Peyer's patch (tissue), 4 donors: Measurements from ENCODE around the gene IP6K1. TPM values are rescaled to one million over a fixed set of nuclear protein-coding genes. Genes with fewer than 3 reads are reported as not detected.

Experiments used
- DNase-seq, 3 donors: peaks; one replicate each; pipeline ENCODE4 v3.0.0-alpha.2; 2017 to 2019
- H3K27ac ChIP-seq, 4 donors: fragments of 200-600 bp; sonication (generic); one replicate each; pipeline ENCODE4 v1.5.1; 2016 to 2019
- H3K27me3 ChIP-seq, 2 donors: fragments of 200-600 bp; sonication (generic); one replicate each; pipeline ENCODE4 v1.5.1; 2019
- H3K36me3 ChIP-seq, 3 donors: fragments of 200-600 bp; sonication (generic); one replicate each; pipeline ENCODE4 v1.5.1; 2016 to 2019
- H3K4me1 ChIP-seq, 4 donors: fragments of 200-600 bp; sonication (generic); one replicate each; pipeline ENCODE4 v1.5.1; 2016 to 2019
- H3K4me3 ChIP-seq, 4 donors: fragments of 200-600 bp; sonication (generic); 1 replicate in 3 of 4; 2 replicates in 1 of 4; pipeline ENCODE4 v1.5.1; 2016 to 2019; ENCODE audit warnings: mild to moderate bottlenecking in 1 of 4
- H3K9me3 ChIP-seq, 4 donors: fragments of 200-600 bp; sonication (generic); one replicate each; pipeline ENCODE4 v1.5.1; 2016 to 2019; ENCODE audit warnings: mild to moderate bottlenecking in 1 of 4
- CTCF ChIP-seq, 6 experiments: fragments of 450-650 bp in 4 of 6; fragments of 200-600 bp in 2 of 6; sonication (generic) in 1 of 6; IDR thresholded peaks; one replicate each; pipeline ENCODE4 v1.5.1; 2017 to 2019; ENCODE audit warnings: antibody characterized with exemption in 6 of 6, mild to moderate bottlenecking in 3 of 6, moderate library complexity in 1 of 6
- POLR2A ChIP-seq, 2 donors: fragments of 450-650 bp; IDR thresholded peaks; one replicate each; pipeline ENCODE4 v1.5.1; 2017; ENCODE audit warnings: antibody characterized with exemption in 2 of 2, mild to moderate bottlenecking in 2 of 2, moderate library complexity in 2 of 2
- total RNA-seq, 4 donors: library from RNA; depleted of rRNA; stranded (reverse); fragments of >200 nt; gene quantifications; one replicate each; pipeline ENCODE4 v1.1.0, GENCODE V29; 2016

Gene IP6K1
- total RNA-seq, 4 donors from 2014 or later = 30.6 to 56.1 (median 46.8) TPM

DNA sequence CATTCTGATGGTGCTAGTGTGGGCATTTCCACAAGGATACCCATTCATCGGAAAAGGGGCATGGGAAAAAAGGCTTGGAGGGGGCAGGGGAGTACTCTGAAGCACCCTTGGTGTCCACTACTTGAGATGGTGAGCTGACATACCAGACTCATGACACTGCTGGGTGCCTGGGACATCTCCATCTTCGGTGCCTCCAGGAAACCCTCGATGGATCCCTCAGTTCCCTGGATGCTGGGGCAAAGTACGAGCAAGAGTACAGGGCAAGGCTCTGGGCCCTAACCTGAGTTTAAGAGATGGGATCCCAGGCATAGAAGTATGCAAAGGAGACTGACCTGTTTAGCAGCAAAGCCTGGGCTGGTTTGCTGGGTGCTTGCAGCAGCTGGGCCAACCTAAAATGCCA, 5.2 kb upstream of the IP6K1 start:
- no peaks in the 10 kb centered on the region for H3K36me3 ChIP-seq
- H3K9me3 ChIP-seq = no peaks in the 10 kb centered on the region
- no peak overlapping the region for H3K27ac ChIP-seq
- no peak overlapping the region for H3K4me3 ChIP-seq
- DNase-seq = peak in 1 of 3 donors; percentile 17
- no peaks in the 10 kb centered on the region for H3K27me3 ChIP-seq
- TF ChIP-seq POLR2A (IDR thresholded peaks at IDR 0.05) (no peak), CTCF (IDR thresholded peaks at IDR 0.05) (no peak)
- H3K4me1 ChIP-seq = peaks cover 3 to 8% (median 7%) of the 10 kb centered on the region in 4 donors

GRCh38 chr3:49790626-49791411, 4.5 kb upstream of the IP6K1 start:
- Histone ChIP-seq H3K27ac (no peak overlapping the region), H3K4me3 (no peak overlapping the region), H3K36me3 (no peaks in the 10 kb centered on the region), H3K4me1 (peaks cover 3 to 8% (median 7%) of the 10 kb centered on the region in 4 donors), H3K27me3 (no peaks in the 10 kb centered on the region), H3K9me3 (no peaks in the 10 kb centered on the region)
- no peak for DNase-seq
- TF ChIP-seq CTCF (IDR thresholded peaks at IDR 0.05) (no peak), POLR2A (IDR thresholded peaks at IDR 0.05) (no peak)

- Histone ChIP-seq H3K36me3 (peaks cover 0 to 3% (median 0%) of the 10 kb centered on the region in 3 donors), H3K27me3 (no peaks in the 10 kb centered on the region), H3K4me1 (peaks cover 3 to 24% (median 7%) of the 10 kb centered on the region in 4 donors), H3K9me3 (no peaks in the 10 kb centered on the region), H3K4me3 (no peak overlapping the region), H3K27ac (no peak overlapping the region)
- no peak for DNase-seq
- TF ChIP-seq POLR2A (IDR thresholded peaks at IDR 0.05) (no peak), CTCF (IDR thresholded peaks at IDR 0.05) (no peak)
Measured at GRCh38 chr3:49788056-49788455, 1.7 kb upstream of the IP6K1 start.

DNA sequence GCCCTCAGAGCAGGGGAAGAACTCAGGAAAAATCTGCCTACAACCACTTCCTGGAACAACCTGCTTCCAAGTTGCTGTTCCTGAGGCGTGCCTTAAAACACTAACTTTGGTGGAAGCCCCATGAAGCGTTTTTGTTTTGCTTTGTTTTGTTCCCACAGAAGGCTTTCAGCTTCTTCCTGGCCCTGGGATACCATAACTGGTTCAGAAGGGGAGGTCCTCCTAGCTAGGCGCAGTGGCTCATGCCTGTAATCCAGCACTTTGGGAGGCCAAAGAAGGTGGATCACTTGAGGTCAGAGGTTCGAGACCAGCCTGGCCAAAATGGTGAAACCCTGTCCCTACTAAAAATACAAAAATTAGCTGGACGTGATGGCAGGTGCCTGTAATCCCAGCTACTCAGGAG, 1.2 kb upstream of the IP6K1 start:
- DNase-seq = no peak
- H3K27ac ChIP-seq = peak overlapping the region in 1 of 4 donors; percentile 93
- H3K4me3 ChIP-seq = no peak overlapping the region
- no peaks in the 10 kb centered on the region for H3K9me3 ChIP-seq
- no peaks in the 10 kb centered on the region for H3K27me3 ChIP-seq
- H3K4me1 ChIP-seq = peaks cover 3 to 26% (median 7%) of the 10 kb centered on the region in 4 donors
- H3K36me3 ChIP-seq = peaks cover 0 to 3% (median 0%) of the 10 kb centered on the region in 3 donors
- TF ChIP-seq CTCF (IDR thresholded peaks at IDR 0.05) (no peak), POLR2A (IDR thresholded peaks at IDR 0.05) (no peak)

DNA sequence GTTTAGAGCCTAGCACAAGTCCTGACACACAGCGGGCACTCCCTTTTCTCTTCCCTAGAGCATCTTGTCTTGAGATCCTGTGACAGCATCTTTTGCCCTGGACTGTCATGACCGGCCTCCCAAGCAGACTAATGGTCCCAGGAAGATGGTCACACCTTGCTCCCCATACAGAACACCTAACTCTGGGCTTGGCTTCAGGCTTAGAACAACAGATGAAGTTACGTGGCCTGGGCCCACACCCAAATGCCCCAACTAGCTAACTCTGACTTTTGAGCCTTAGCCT, 781 bp upstream of the IP6K1 start:
- Histone ChIP-seq H3K9me3 (no peaks in the 10 kb centered on the region), H3K4me3 (peak overlapping the region; percentile 62 to 96 (median 91)), H3K27me3 (no peaks in the 10 kb centered on the region), H3K4me1 (peaks cover 3 to 29% (median 7%) of the 10 kb centered on the region in 4 donors), H3K27ac (peak overlapping the region; percentile 92 to 96 (median 94)), H3K36me3 (peaks cover 0 to 3% (median 0%) of the 10 kb centered on the region in 3 donors)
- no peak for TF ChIP-seq POLR2A (IDR thresholded peaks at IDR 0.05)
- TF ChIP-seq CTCF (IDR thresholded peaks at IDR 0.05) = no peak
- no peak for DNase-seq
